Mesenchymal stem cell (in vitro differentiated cells and primary cell): ENCODE measurements around the gene VPS35L.

Experiments
- DNase-seq: peaks from one replicate; pipeline ENCODE4 v3.0.0-alpha.2; 2013
- H2AFZ ChIP-seq: one replicate; pipeline ENCODE4 v1.6.1; 2013; ENCODE audit warnings: low read depth, mild to moderate bottlenecking, control low read depth, inconsistent platforms, low read length, moderate library complexity
- H2AK5ac ChIP-seq: 2 replicates; pipeline ENCODE4 v1.6.1; 2013; ENCODE audit warnings: low read length, moderate library complexity, mild to moderate bottlenecking, inconsistent platforms; ENCODE audit not compliant: severe bottlenecking
- H2BK120ac ChIP-seq: one replicate; pipeline ENCODE4 v1.6.1; 2013; ENCODE audit warnings: low read depth, mild to moderate bottlenecking, inconsistent platforms, low read length, moderate library complexity
- H2BK12ac ChIP-seq, 2 experiments: one replicate each; pipeline ENCODE4 v1.6.1; 2013; ENCODE audit warnings: inconsistent platforms in 2 of 2, low read length in 2 of 2, mild to moderate bottlenecking in 2 of 2, moderate library complexity in 2 of 2, control low read depth in 1 of 2
- H2BK15ac ChIP-seq: one replicate; pipeline ENCODE4 v1.6.1; 2013; ENCODE audit warnings: mild to moderate bottlenecking, low read depth, inconsistent platforms; ENCODE audit not compliant: poor library complexity, severe bottlenecking
- H2BK5ac ChIP-seq: 2 replicates; pipeline ENCODE4 v1.6.1; 2013; ENCODE audit warnings: low read depth, mild to moderate bottlenecking, low read length, control low read depth, inconsistent platforms; ENCODE audit not compliant: poor library complexity, severe bottlenecking
- H3K14ac ChIP-seq, 2 experiments: one replicate each; pipeline ENCODE4 v1.6.1; 2013; ENCODE audit warnings: inconsistent platforms in 2 of 2, low read length in 2 of 2, control low read depth in 1 of 2, mild to moderate bottlenecking in 1 of 2, moderate library complexity in 1 of 2
- H3K18ac ChIP-seq, 2 experiments: one replicate each; pipeline ENCODE4 v1.6.1; 2013; ENCODE audit warnings: inconsistent platforms in 2 of 2, low read length in 2 of 2, control low read depth in 1 of 2, low read depth in 1 of 2, mild to moderate bottlenecking in 1 of 2
- H3K23ac ChIP-seq, 2 experiments: one replicate each; pipeline ENCODE4 v1.6.1; 2013; ENCODE audit warnings: inconsistent platforms in 2 of 2, low read length in 2 of 2, mild to moderate bottlenecking in 2 of 2, moderate library complexity in 2 of 2, control low read depth in 1 of 2
- H3K27ac ChIP-seq: 2 replicates; pipeline ENCODE4 v1.5.1; 2013; ENCODE audit warnings: mild to moderate bottlenecking, moderate library complexity, low read length, control low read depth, inconsistent platforms; ENCODE audit not compliant: poor library complexity, severe bottlenecking
- H3K27me3 ChIP-seq, 2 experiments: 2 replicates each; pipeline versions ENCODE4 v1.6.1 to v1.7.0; 2013; ENCODE audit warnings: low read length in 2 of 2, mild to moderate bottlenecking in 2 of 2, moderate library complexity in 2 of 2, control low read depth in 1 of 2, inconsistent platforms in 1 of 2; ENCODE audit not compliant: control insufficient read depth in 1 of 2, insufficient read depth in 1 of 2
- H3K36me3 ChIP-seq, 2 experiments: 2 replicates each; pipeline versions ENCODE4 v1.6.1 to v1.7.0; 2013; ENCODE audit warnings: low read length in 2 of 2, control low read depth in 1 of 2, inconsistent platforms in 1 of 2, low read depth in 1 of 2, mild to moderate bottlenecking in 1 of 2; ENCODE audit not compliant: insufficient read depth in 2 of 2, control insufficient read depth in 1 of 2
- H3K4ac ChIP-seq, 2 experiments: one replicate each; pipeline ENCODE4 v1.6.1; 2013; ENCODE audit warnings: inconsistent platforms in 2 of 2, low read length in 2 of 2, mild to moderate bottlenecking in 2 of 2, moderate library complexity in 2 of 2, control low read depth in 1 of 2, low read depth in 1 of 2
- H3K4me1 ChIP-seq: 2 replicates; pipeline ENCODE4 v1.6.1; 2013; ENCODE audit warnings: low read depth, low read length, control low read depth; ENCODE audit not compliant: control insufficient read depth, insufficient read depth
- H3K4me2 ChIP-seq: 2 replicates; pipeline ENCODE4 v1.6.1; 2013; ENCODE audit warnings: low read length, mild to moderate bottlenecking, inconsistent platforms; ENCODE audit not compliant: poor library complexity, severe bottlenecking
- H3K4me3 ChIP-seq, 2 experiments: 2 replicates each; pipeline versions ENCODE4 v1.5.1 to v1.7.0; 2013; ENCODE audit warnings: low read length in 2 of 2, mild to moderate bottlenecking in 2 of 2, control low read depth in 1 of 2, low read depth in 1 of 2; ENCODE audit not compliant: insufficient read depth in 1 of 2
- H3K79me1 ChIP-seq: replicated peaks from 2 replicates; pipeline ENCODE4 v1.6.1; 2013; ENCODE audit warnings: mild to moderate bottlenecking, control low read depth, low read length, inconsistent platforms; ENCODE audit not compliant: poor library complexity, severe bottlenecking
- H3K9ac ChIP-seq: 2 replicates; pipeline ENCODE4 v1.7.0; 2013; ENCODE audit warnings: mild to moderate bottlenecking, low read length, moderate library complexity
- H3K9me3 ChIP-seq: 2 replicates; pipeline ENCODE4 v1.7.0; 2013; ENCODE audit warnings: mild to moderate bottlenecking, low read length; ENCODE audit not compliant: control insufficient read depth
- H4K8ac ChIP-seq: one replicate; pipeline ENCODE4 v1.6.1; 2013; ENCODE audit warnings: inconsistent platforms, mild to moderate bottlenecking, low read length, moderate library complexity
- H4K91ac ChIP-seq: one replicate; pipeline ENCODE4 v1.6.1; 2013; ENCODE audit warnings: mild to moderate bottlenecking, low read length, inconsistent platforms
- WGBS: methylation state at CpG from one replicate; pipeline ENCODE4 v1.1.7; 2013; ENCODE audit warnings: mixed read lengths; 5-methylcytosine and 5-hydroxymethylcytosine counted together

The VPS35L gene

GRCh38 chr16:19604911-19605310 is 49.4 kb downstream of the VPS35L start:
- Histone ChIP-seq H2BK5ac (no peak overlapping the region), H2AK5ac (no peak overlapping the region), H3K79me1 (peaks cover 3% of the 10 kb centered on the region), H3K27me3 (no peaks in the 10 kb centered on the region), H3K18ac (no peak overlapping the region), H4K8ac (no peak overlapping the region), H3K4me2 (no peak overlapping the region), H2BK120ac (no peak overlapping the region), H3K4me3 (no peak overlapping the region), H3K36me3 (peaks cover 10 to 54% of the 10 kb centered on the region in 2 experiments), H2BK12ac (no peak overlapping the region), H3K27ac (no peak overlapping the region), H3K9ac (no peak overlapping the region), H3K4me1 (peaks cover 5% of the 10 kb centered on the region), H2AFZ (no peak overlapping the region), H3K9me3 (no peaks in the 10 kb centered on the region), H4K91ac (no peak overlapping the region), H3K23ac (no peak overlapping the region), H2BK15ac (no peak overlapping the region), H3K4ac (no peak overlapping the region), H3K14ac (no peak overlapping the region)
- DNase-seq, result no peak
- WGBS, result 97% methylated on average over 3 of the region's 4 CpGs

DNA sequence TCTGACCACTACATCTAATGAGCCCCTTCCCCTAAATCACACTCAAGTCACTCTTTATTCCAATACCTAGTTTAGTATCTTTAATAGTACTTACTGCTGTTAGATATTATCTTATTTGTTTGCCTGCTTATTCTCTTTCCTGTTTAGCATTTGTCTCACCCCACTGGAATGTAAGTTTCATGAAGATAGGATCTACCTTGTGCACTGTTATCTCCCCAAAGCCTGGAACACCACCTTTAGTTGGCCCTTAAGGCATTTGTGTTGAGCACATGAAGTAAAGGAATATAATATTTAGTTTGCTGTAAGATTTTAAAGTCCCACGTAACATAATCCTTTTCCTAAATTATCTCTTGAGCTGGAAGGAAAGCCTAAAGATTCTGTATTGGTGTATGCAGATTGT is 50.2 kb downstream of the VPS35L start:
- no peak for DNase-seq

DNA sequence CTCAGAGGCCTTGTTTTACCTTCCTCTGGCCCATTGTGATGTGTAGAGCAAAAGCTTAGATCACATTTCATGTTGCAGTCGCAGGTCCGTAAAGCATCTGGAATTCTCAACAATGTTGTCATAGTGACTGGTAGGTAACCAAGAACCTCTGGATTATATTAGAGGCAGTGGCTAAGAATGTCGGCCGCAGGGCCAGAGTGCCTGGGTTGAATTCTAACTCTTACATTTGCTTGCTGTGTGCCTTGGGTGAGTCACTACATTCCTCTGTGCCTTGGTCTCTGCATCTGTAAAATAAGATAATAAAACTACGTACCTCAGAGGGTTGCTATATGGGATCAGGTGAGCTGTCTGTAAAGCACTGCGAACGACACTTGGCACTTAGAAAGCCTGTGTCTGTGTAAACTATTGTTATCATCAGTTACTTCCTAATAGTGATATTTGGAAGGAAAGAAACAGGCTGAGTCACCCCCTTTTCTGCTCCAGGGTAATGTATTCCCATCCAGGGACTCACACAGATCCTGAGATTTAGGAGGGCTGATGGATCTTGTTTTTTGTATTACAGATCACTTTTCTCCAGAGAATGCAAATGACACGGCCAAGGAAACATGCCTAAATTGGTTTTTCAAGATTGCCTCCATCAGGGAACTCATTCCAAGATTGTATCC is 52.2 kb downstream of the VPS35L start:
- Histone ChIP-seq H4K91ac (no peak overlapping the region), H3K14ac (no peak overlapping the region), H4K8ac (no peak overlapping the region), H3K9me3 (no peaks in the 10 kb centered on the region), H2BK120ac (no peak overlapping the region), H3K18ac (no peak overlapping the region), H3K4me3 (peak overlapping the region in 1 of 2 experiments; percentile 25), H3K9ac (peak overlapping the region; percentile 81), H2BK15ac (no peak overlapping the region), H3K36me3 (peaks cover 29 to 63% of the 10 kb centered on the region in 2 experiments), H3K23ac (no peak overlapping the region), H3K4me2 (no peak overlapping the region), H2AFZ (no peak overlapping the region), H2BK12ac (no peak overlapping the region), H3K4me1 (no peaks in the 10 kb centered on the region), H3K4ac (no peak overlapping the region), H3K27ac (peak overlapping the region; percentile 23), H2AK5ac (no peak overlapping the region), H3K79me1 (peaks cover 3% of the 10 kb centered on the region), H2BK5ac (no peak overlapping the region), H3K27me3 (no peaks in the 10 kb centered on the region)
- no peak for DNase-seq
- WGBS, result 93% methylated on average over 7 of the region's 8 CpGs

More for the DNA sequence above, 50.2 kb downstream of the VPS35L start:
- Histone ChIP-seq H3K18ac (no peak overlapping the region), H3K4ac (no peak overlapping the region), H2AFZ (no peak overlapping the region), H2AK5ac (no peak overlapping the region), H3K9ac (peak overlapping the region; percentile 81), H3K14ac (no peak overlapping the region), H4K91ac (no peak overlapping the region), H3K36me3 (peaks cover 15 to 59% of the 10 kb centered on the region in 2 experiments), H3K4me3 (no peak overlapping the region), H3K23ac (no peak overlapping the region), H2BK120ac (no peak overlapping the region), H4K8ac (no peak overlapping the region), H3K4me1 (peaks cover 5% of the 10 kb centered on the region), H2BK15ac (no peak overlapping the region), H3K4me2 (no peak overlapping the region), H3K9me3 (no peaks in the 10 kb centered on the region), H2BK12ac (no peak overlapping the region), H3K79me1 (peaks cover 3% of the 10 kb centered on the region), H3K27me3 (no peaks in the 10 kb centered on the region), H3K27ac (no peak overlapping the region), H2BK5ac (no peak overlapping the region)
- no CpG with 5 or more reads among the region's 1 CpG for WGBS

GRCh38 chr16:19609359-19609758 is 53.9 kb downstream of the VPS35L start:
- Histone ChIP-seq H3K27me3 (no peaks in the 10 kb centered on the region), H3K18ac (no peak overlapping the region), H3K4me1 (no peaks in the 10 kb centered on the region), H4K91ac (no peak overlapping the region), H3K14ac (no peak overlapping the region), H3K23ac (no peak overlapping the region), H2BK5ac (no peak overlapping the region), H2BK15ac (no peak overlapping the region), H3K9ac (no peak overlapping the region), H2AFZ (no peak overlapping the region), H3K79me1 (peaks cover 3% of the 10 kb centered on the region), H3K4ac (no peak overlapping the region), H2BK12ac (no peak overlapping the region), H2AK5ac (no peak overlapping the region), H3K27ac (no peak overlapping the region), H4K8ac (no peak overlapping the region), H2BK120ac (no peak overlapping the region), H3K4me2 (no peak overlapping the region), H3K4me3 (no peak overlapping the region), H3K36me3 (peaks cover 35 to 66% of the 10 kb centered on the region in 2 experiments), H3K9me3 (no peaks in the 10 kb centered on the region)
- DNase-seq, result no peak
- 81% methylated on average over 5 of the region's 5 CpGs for WGBS
